Heart left ventricle (tissue), 16 donors: ENCODE data around the gene RHOJ. TPM values are rescaled to one million over a fixed set of nuclear protein-coding genes. Genes with fewer than 3 reads are reported as not detected.
A peak's percentile ranks its signal among the peaks of the same experiment; 100 is the strongest.

Experiments
- ATAC-seq, 4 donors: fragments of 200-7000 bp; cut with Tn5 transposase; one replicate each; pipeline ENCODE4 v1.9.1; 2020 to 2022; ENCODE audit warnings: moderate library complexity in 4 of 4, mild to moderate bottlenecking in 3 of 4, moderate number of reproducible peaks in 1 of 4
- DNase-seq, 5 donors: peaks; one replicate each; pipeline ENCODE4 v3.0.0-alpha.2; 2020
- H3K27ac ChIP-seq, 12 donors: fragments of 200-600 bp; sonication (generic) in 4 of 12; one replicate each; pipeline versions ENCODE4 v1.5.0 to v1.8.0; 2016 to 2022; ENCODE audit warnings: mild to moderate bottlenecking in 2 of 12
- H3K27me3 ChIP-seq, 9 donors: fragments of 200-600 bp; sonication (generic) in 2 of 9; one replicate each; pipeline versions ENCODE4 v1.5.1 to v1.8.0; 2016 to 2022; ENCODE audit warnings: mild to moderate bottlenecking in 3 of 9
- H3K36me3 ChIP-seq, 9 donors: fragments of 200-600 bp; sonication (generic) in 2 of 9; one replicate each; pipeline versions ENCODE4 v1.5.0 to v1.8.0; 2018 to 2022; ENCODE audit warnings: mild to moderate bottlenecking in 2 of 9
- H3K4me1 ChIP-seq, 12 donors: fragments of 200-600 bp; sonication (generic) in 4 of 12; one replicate each; pipeline versions ENCODE4 v1.5.0 to v1.8.0; 2016 to 2022; ENCODE audit warnings: mild to moderate bottlenecking in 3 of 12
- H3K4me3 ChIP-seq, 12 donors: fragments of 200-600 bp; sonication (generic) in 4 of 12; one replicate each; pipeline versions ENCODE4 v1.5.0 to v1.8.0; 2017 to 2022; ENCODE audit warnings: mild to moderate bottlenecking in 9 of 12, moderate library complexity in 4 of 12
- H3K9me3 ChIP-seq, 12 donors: fragments of 200-600 bp; sonication (generic) in 4 of 12; one replicate each; pipeline versions ENCODE4 v1.5.0 to v1.8.0; 2016 to 2022; ENCODE audit warnings: mild to moderate bottlenecking in 1 of 12
- CTCF ChIP-seq, 12 donors: fragments of 200-600 bp; sonication (generic) in 4 of 12; IDR thresholded peaks; one replicate each; pipeline versions ENCODE4 v1.5.0 to v1.8.0; 2018 to 2022; ENCODE audit warnings: antibody characterized with exemption in 12 of 12, mild to moderate bottlenecking in 5 of 12
- POLR2A ChIP-seq, 2 donors: fragments of 450-650 bp; IDR thresholded peaks; one replicate each; pipeline ENCODE4 v1.6.1; 2017; ENCODE audit warnings: antibody characterized with exemption in 2 of 2, mild to moderate bottlenecking in 2 of 2, moderate library complexity in 2 of 2
- WGBS, 4 donors: extraction: QIAGEN DNeasy Blood & Tissue Kit in 2 of 4; methylation state at CpG; one replicate each; pipeline versions ENCODE4 v1.1.5 to v1.1.7; 2013 to 2018; 5-methylcytosine and 5-hydroxymethylcytosine counted together
- intact Hi-C, 10 donors: fragments of 100-400 bp; cut with DNase I; formaldehyde crosslinking; loops; one replicate each; pipeline versions ENCODE4 v1.11.1 to v1.14.2; 2022
- polyA plus RNA-seq, 2 donors: library from polyadenylated mRNA; stranded (reverse); fragments of 200-250 nt; gene quantifications; one replicate each; pipeline ENCODE4 v1.2.3, GENCODE V29; 2013
- total RNA-seq, 9 donors: library from RNA; depleted of rRNA in 2 of 9; stranded (reverse); fragments of >200 nt in 2 of 9; fragmentation: NEBNext Ultra II Directional in 3 of 9; extraction: Animal tissue kit (Norgen Biotek cat#: 25700) in 3 of 9; gene quantifications; one replicate each; pipeline versions ENCODE4 v1.1.0 to v1.2.4, GENCODE V29; 2016 to 2023
- donor health status: ischemic (EF 13 %, LVEDD 7.1; RV severe dilation, severe dysfunction).
- donor health status: healthy with polysubstance abuse.
- donor health status: DM: no; HTN: yes; CAD: no.
- donor health status: DM: no; HTN: no; CAD: no.
- donor health status: ischemic (EF 25% LVEDD 6.9; RV normal size, moderate dysfunction).
- donor health status: ischemic (EF 25% LVEDD 5.7; RV mildly dilated, moderate dysfunction).
- donor health status: healthy.
- donor health status: DM: yes; HTN: yes; CAD: no.
- donor health status: ischemic (EF 35%, LVEDD 5.7; RV mildly dilated, moderate dysfunction).
- donor health status: nonischemic (EF 11% LVEDD 7.7; RV severe dilation, severe dysfunction).
- donor health status: DM: yes; HTN: yes; CAD: no.
- donor health status: PGD.
- donor health status: ischemic (EF 29% LVEDD 5.4; RV normal size, mild dysfunction).
- donor health status: nonischemic (EF 23%, LVEDD 6.1; RV moderate dilation, normal function).

RHOJ gene
- total and polyA plus RNA-seq, 11 donors, result 6.5 to 26.0 (median 10.6) TPM

GRCh38 chr14:63209160-63209559 is 4.9 kb downstream of the RHOJ start:
- Histone ChIP-seq H3K27ac (no peak overlapping the region), H3K4me1 (peaks cover 0 to 30% (median 4%) of the 10 kb centered on the region in 12 donors), H3K4me3 (no peak overlapping the region), H3K36me3 (peaks cover 0 to 25% (median 7%) of the 10 kb centered on the region in 9 donors), H3K27me3 (no peaks in the 10 kb centered on the region), H3K9me3 (peaks cover 0 to 6% (median 0%) of the 10 kb centered on the region in 12 donors)
- DNase-seq, result no peak
- 97 to 100% (median 99%) methylated on average over 1 of the region's 1 CpG for WGBS, 4 donors
- TF ChIP-seq CTCF (IDR thresholded peaks at IDR 0.05) (no peak), POLR2A (IDR thresholded peaks at IDR 0.05) (no peak)
- ATAC-seq, result no peak
- intact Hi-C loops, result no loop called here

GRCh38 chr14:63210812-63211211 is 6.6 kb downstream of the RHOJ start:
- Histone ChIP-seq H3K4me3 (no peak overlapping the region), H3K36me3 (peaks cover 0 to 25% (median 7%) of the 10 kb centered on the region in 9 donors)
- ATAC-seq, result no peak

GRCh38 chr14:63212209-63212608 is 8.0 kb downstream of the RHOJ start:
- 79 to 87% (median 82%) methylated on average over 2 of the region's 2 CpGs for WGBS, 4 donors
- Histone ChIP-seq H3K27me3 (no peaks in the 10 kb centered on the region), H3K9me3 (peaks cover 0 to 6% (median 0%) of the 10 kb centered on the region in 12 donors), H3K4me1 (peaks cover 0 to 32% (median 11%) of the 10 kb centered on the region in 12 donors), H3K36me3 (peaks cover 0 to 25% (median 7%) of the 10 kb centered on the region in 9 donors), H3K27ac (no peak overlapping the region), H3K4me3 (no peak overlapping the region)
- intact Hi-C loops, result no loop called here
- TF ChIP-seq POLR2A (IDR thresholded peaks at IDR 0.05), result no peak
- peak in 1 of 12 donors; percentile 4 for TF ChIP-seq CTCF (IDR thresholded peaks at IDR 0.05)
- ATAC-seq (no peak), DNase-seq (no peak)

More at GRCh38 chr14:63210812-63211211, 6.6 kb downstream of the RHOJ start:
- H3K27me3 ChIP-seq, result no peaks in the 10 kb centered on the region
- DNase-seq, result no peak
- peaks cover 0 to 6% (median 0%) of the 10 kb centered on the region in 12 donors for H3K9me3 ChIP-seq
- H3K27ac ChIP-seq, result no peak overlapping the region
- TF ChIP-seq POLR2A (IDR thresholded peaks at IDR 0.05) (no peak), CTCF (IDR thresholded peaks at IDR 0.05) (no peak)
- intact Hi-C loops, result no loop called here
- H3K4me1 ChIP-seq, result peaks cover 0 to 40% (median 11%) of the 10 kb centered on the region in 12 donors
- WGBS, 4 donors, result 0% methylated on average over 1 of the region's 1 CpG

- intact Hi-C loops, result no loop called here
- Histone ChIP-seq H3K36me3 (peaks cover 0 to 25% (median 7%) of the 10 kb centered on the region in 9 donors), H3K4me3 (no peak overlapping the region), H3K4me1 (peaks cover 0 to 26% (median 10%) of the 10 kb centered on the region in 12 donors), H3K27me3 (no peaks in the 10 kb centered on the region), H3K9me3 (peaks cover 0 to 6% (median 0%) of the 10 kb centered on the region in 12 donors), H3K27ac (no peak overlapping the region)
- ATAC-seq (no peak), DNase-seq (no peak)
- WGBS, 4 donors, result 92 to 96% (median 94%) methylated on average over 2 of the region's 2 CpGs
- TF ChIP-seq POLR2A (IDR thresholded peaks at IDR 0.05) (no peak), CTCF (IDR thresholded peaks at IDR 0.05) (no peak)
These were observed 8.7 kb downstream of the RHOJ start for GRCh38 chr14:63212776-63213500.
